Smooth muscle cell (in vitro differentiated cells): Measurements from ENCODE around the gene FPR3. TPM values are rescaled to one million over a fixed set of nuclear protein-coding genes. Genes with fewer than 3 reads are reported as not detected.

Experiments
- DNase-seq: peaks from one replicate; lab custom pipeline; 2025; ENCODE audit not compliant: unreplicated experiment; lab: John Stamatoyannopoulos, UW
- H2AFZ ChIP-seq: fragments of 200-600 bp; sonication (generic); 2 replicates; pipeline ENCODE4 v1.6.0; 2016; ENCODE audit warnings: antibody characterized with exemption, low read depth, mild to moderate bottlenecking
- H3F3A ChIP-seq: fragments of 200-600 bp; sonication (generic); 2 replicates; pipeline ENCODE4 v1.6.0; 2017; ENCODE audit warnings: antibody characterized with exemption, low read depth
- H3K27ac ChIP-seq: fragments of 200-600 bp; sonication (generic); 2 replicates; pipeline ENCODE4 v1.5.1; 2016; ENCODE audit warnings: low read depth, mild to moderate bottlenecking
- H3K27me3 ChIP-seq: fragments of 200-600 bp; sonication (generic); 2 replicates; pipeline ENCODE4 v1.6.1; 2016; ENCODE audit warnings: low read depth, mild to moderate bottlenecking
- H3K36me3 ChIP-seq: fragments of 200-600 bp; sonication (generic); 2 replicates; pipeline ENCODE4 v1.5.1; 2016; ENCODE audit warnings: low read depth
- H3K4me1 ChIP-seq: fragments of 200-600 bp; sonication (generic); 2 replicates; pipeline ENCODE4 v1.5.1; 2016; ENCODE audit warnings: low read depth
- H3K4me2 ChIP-seq: fragments of 200-600 bp; sonication (generic); 2 replicates; pipeline ENCODE4 v1.6.0; 2016; ENCODE audit warnings: mild to moderate bottlenecking
- H3K4me3 ChIP-seq: fragments of 200-600 bp; sonication (generic); 2 replicates; pipeline ENCODE4 v1.5.1; 2016; ENCODE audit warnings: mild to moderate bottlenecking
- H3K79me2 ChIP-seq: fragments of 200-600 bp; sonication (generic); 2 replicates; pipeline ENCODE4 v1.6.0; 2016; ENCODE audit warnings: low read depth, mild to moderate bottlenecking
- H3K9ac ChIP-seq: fragments of 200-600 bp; sonication (generic); 2 replicates; pipeline ENCODE4 v1.6.0; 2016; ENCODE audit warnings: low read depth
- H3K9me3 ChIP-seq: fragments of 200-600 bp; sonication (generic); replicated peaks from 2 replicates; pipeline ENCODE4 v1.5.1; 2016; ENCODE audit warnings: low read depth
- H4K20me1 ChIP-seq: fragments of 200-600 bp; sonication (generic); 2 replicates; pipeline ENCODE4 v1.6.0; 2016; ENCODE audit warnings: low read depth
- CTCF ChIP-seq: fragments of 200-600 bp; sonication (generic); IDR thresholded peaks from 2 replicates; pipeline ENCODE4 v1.5.1; 2017; ENCODE audit warnings: borderline replicate concordance, mild to moderate bottlenecking, antibody characterized with exemption; ENCODE audit not compliant: insufficient read depth, poor library complexity, severe bottlenecking
- WGBS: methylation state at CpG from one replicate; pipeline ENCODE4 v1.1.7; 2016; ENCODE audit warnings: low lambda C conversion rate; 5-methylcytosine and 5-hydroxymethylcytosine counted together
- polyA plus RNA-seq: library from polyadenylated mRNA; unstranded; fragments of >200 nt; fragmentation: Nextera tagmentation; extraction: Ambion mirVana; gene quantifications from 2 replicates; pipeline ENCODE4 v1.2.1, GENCODE V29; 2016
- total RNA-seq: library from RNA; depleted of rRNA; stranded (reverse); fragments of >200 nt; gene quantifications from 2 replicates; pipeline ENCODE4 v1.2.3, GENCODE V29; 2014

FPR3 gene
- total and polyA plus RNA-seq, 2 experiments from 2014 or later, result not detected

- no peaks in the 10 kb centered on the region for H3K79me2 ChIP-seq
- H3K9ac ChIP-seq, result no peak overlapping the region
- H3K9me3 ChIP-seq, result peaks cover 13% of the 10 kb centered on the region
- H3K4me1 ChIP-seq, result no peaks in the 10 kb centered on the region
- no peak overlapping the region for H3K27ac ChIP-seq
- no peak for DNase-seq
- TF ChIP-seq CTCF, result no peak
- no peak overlapping the region for H2AFZ ChIP-seq
- H3K27me3 ChIP-seq, result no peaks in the 10 kb centered on the region
- no peaks in the 10 kb centered on the region for H3K36me3 ChIP-seq
- H3K4me3 ChIP-seq, result no peak overlapping the region
- no peaks in the 10 kb centered on the region for H3F3A ChIP-seq
- WGBS, result 82% methylated on average over 2 of the region's 2 CpGs
- no peak overlapping the region for H3K4me2 ChIP-seq
- no peaks in the 10 kb centered on the region for H4K20me1 ChIP-seq
These were observed 27.4 kb downstream of the FPR3 start for GRCh38 chr19:51822325-51822724.

- Histone ChIP-seq H3K4me2 (no peak overlapping the region), H3K9ac (no peak overlapping the region), H3K27me3 (no peaks in the 10 kb centered on the region), H3K36me3 (no peaks in the 10 kb centered on the region), H3F3A (no peaks in the 10 kb centered on the region), H3K4me3 (no peak overlapping the region), H3K9me3 (peaks cover 15% of the 10 kb centered on the region), H3K27ac (no peak overlapping the region), H4K20me1 (no peaks in the 10 kb centered on the region), H2AFZ (no peak overlapping the region), H3K4me1 (no peaks in the 10 kb centered on the region), H3K79me2 (no peaks in the 10 kb centered on the region)
- DNase-seq, result no peak
- TF ChIP-seq CTCF, result no peak
- 90% methylated on average over 3 of the region's 3 CpGs for WGBS
These were observed 28.0 kb downstream of the FPR3 start for GRCh38 chr19:51822946-51823345.

GRCh38 chr19:51824281-51825005, 29.5 kb downstream of the FPR3 start:
- no peaks in the 10 kb centered on the region for H3K36me3 ChIP-seq
- DNase-seq, result no peak
- H3K27me3 ChIP-seq, result no peaks in the 10 kb centered on the region
- H3K9ac ChIP-seq, result no peak overlapping the region
- no peaks in the 10 kb centered on the region for H3K79me2 ChIP-seq
- no peaks in the 10 kb centered on the region for H3K4me1 ChIP-seq
- no peaks in the 10 kb centered on the region for H3F3A ChIP-seq
- H3K4me2 ChIP-seq, result no peak overlapping the region
- WGBS, result 94% methylated on average over 13 of the region's 13 CpGs
- peaks cover 19% of the 10 kb centered on the region for H3K9me3 ChIP-seq
- H3K27ac ChIP-seq, result no peak overlapping the region
- no peaks in the 10 kb centered on the region for H4K20me1 ChIP-seq
- H2AFZ ChIP-seq, result no peak overlapping the region
- no peak for TF ChIP-seq CTCF
- no peak overlapping the region for H3K4me3 ChIP-seq

- Histone ChIP-seq H3K4me2 (no peak overlapping the region), H4K20me1 (no peaks in the 10 kb centered on the region), H3K36me3 (no peaks in the 10 kb centered on the region), H3K9ac (no peak overlapping the region), H3K27me3 (no peaks in the 10 kb centered on the region), H3F3A (no peaks in the 10 kb centered on the region), H3K4me1 (no peaks in the 10 kb centered on the region), H3K27ac (no peak overlapping the region), H3K4me3 (no peak overlapping the region), H2AFZ (no peak overlapping the region), H3K9me3 (peaks cover 14% of the 10 kb centered on the region), H3K79me2 (no peaks in the 10 kb centered on the region)
- TF ChIP-seq CTCF, result no peak
- 98% methylated on average over 2 of the region's 2 CpGs for WGBS
- no peak for DNase-seq
These were observed 35.3 kb downstream of the FPR3 start for GRCh38 chr19:51830274-51830673.
